Endothelial cell of umbilical vein (primary cell): ENCODE measurements around the gene ITPKA. TPM values are rescaled to one million over a fixed set of nuclear protein-coding genes. Genes with fewer than 3 reads are reported as not detected.

ENCODE experiments used
- BruUV-seq: library from RNA; stranded (reverse); fragments of 400-500 nt; replicated peaks from 2 replicates; lab custom pipeline; 2021; lab: Mats Ljungman, UMichigan
- CTCF ChIA-PET: fragments of 300-600, 350-600 bp; sonication (Branson Sonifier 250); formaldehyde crosslinking; loops from one replicate; lab custom pipeline; 2021; ENCODE audit warnings: antibody characterized with exemption, inconsistent platforms; lab: Charles Lee
- POLR2A ChIA-PET: fragments of 300-600, 350-600 bp; sonication (Branson Sonifier 250); formaldehyde crosslinking; loops from one replicate; lab custom pipeline; 2021; ENCODE audit warnings: antibody characterized with exemption, inconsistent platforms; lab: Charles Lee
- DNase-seq: peaks from one replicate; pipeline ENCODE4 v3.0.0-alpha.2; 2011; ENCODE audit warnings: low read depth, low spot score
- FAIRE-seq: peaks from 2 replicates; lab custom pipeline; 2011; peaks lifted over from hg19 to GRCh38; lab: Jason Lieb, UNC
- H2AFZ ChIP-seq: 2 replicates; pipeline ENCODE4 v1.6.0; 2012; ENCODE audit warnings: low read depth, low read length, control low read depth, inconsistent platforms
- H3K27ac ChIP-seq: 2 replicates; pipeline ENCODE4 v1.5.1; 2011; ENCODE audit warnings: low read depth, mild to moderate bottlenecking, control low read depth, low read length, moderate library complexity; ENCODE audit not compliant: insufficient read depth
- H3K27me3 ChIP-seq, 2 experiments: 2 replicates each; pipeline versions ENCODE4 v1.6.0 to v1.6.1; 2011; ENCODE audit warnings: low read length in 2 of 2, mixed read lengths in 1 of 2; ENCODE audit not compliant: control insufficient read depth in 2 of 2, insufficient read depth in 2 of 2
- H3K36me3 ChIP-seq, 2 experiments: 2 replicates in 1 of 2; 3 replicates in 1 of 2; pipeline ENCODE4 v1.5.1; 2011; ENCODE audit warnings: low read length in 2 of 2, mild to moderate bottlenecking in 1 of 2, moderate library complexity in 1 of 2; ENCODE audit not compliant: control insufficient read depth in 2 of 2, insufficient read depth in 2 of 2; ENCODE audit errors: extremely low read depth in 1 of 2
- H3K4me1 ChIP-seq: 3 replicates; pipeline ENCODE4 v1.5.1; 2011; ENCODE audit warnings: mild to moderate bottlenecking, low read length; ENCODE audit not compliant: control insufficient read depth, insufficient read depth; ENCODE audit errors: extremely low read depth
- H3K4me2 ChIP-seq: 2 replicates; pipeline ENCODE4 v1.6.1; 2011; ENCODE audit warnings: low read length, control low read depth, mixed read lengths; ENCODE audit not compliant: insufficient read depth
- H3K4me3 ChIP-seq, 3 experiments: fragments of 200-600 bp in 1 of 3; sonication (generic), shearing (Covaris generic) in 1 of 3; replicated peaks in 1 of 3; 2 replicates each; pipeline ENCODE4 v1.5.1; 2011 to 2016; ENCODE audit warnings: control low read depth in 3 of 3, low read length in 3 of 3, mild to moderate bottlenecking in 2 of 3, inconsistent platforms in 1 of 3, low read depth in 1 of 3, moderate library complexity in 1 of 3; ENCODE audit not compliant: insufficient read depth in 1 of 3
- H3K79me2 ChIP-seq: 2 replicates; pipeline ENCODE4 v1.6.0; 2012; ENCODE audit warnings: low read length, inconsistent platforms; ENCODE audit not compliant: control insufficient read depth, insufficient read depth
- H3K9ac ChIP-seq: replicated peaks from 2 replicates; pipeline ENCODE3; 2011; ENCODE audit warnings: low read length, control low read depth; ENCODE audit not compliant: insufficient read depth; ENCODE audit errors: extremely low read depth
- H3K9me1 ChIP-seq: replicated peaks from 3 replicates; pipeline ENCODE4 v1.6.0; 2011; ENCODE audit warnings: mild to moderate bottlenecking, low read length; ENCODE audit not compliant: control insufficient read depth, insufficient read depth; ENCODE audit errors: extremely low read depth
- H3K9me3 ChIP-seq: replicated peaks from 2 replicates; pipeline ENCODE4 v1.5.1; 2012; ENCODE audit warnings: low read length, inconsistent platforms; ENCODE audit not compliant: control insufficient read depth, insufficient read depth
- H4K20me1 ChIP-seq: replicated peaks from 2 replicates; pipeline ENCODE3; 2011; ENCODE audit warnings: mild to moderate bottlenecking, low read length; ENCODE audit not compliant: control insufficient read depth, insufficient read depth; ENCODE audit errors: extremely low read depth
- EZH2 ChIP-seq: IDR thresholded peaks from 2 replicates; pipeline ENCODE4 v1.6.1; 2012; ENCODE audit warnings: borderline replicate concordance, low read depth, mild to moderate bottlenecking, moderate library complexity, low read length, inconsistent platforms; ENCODE audit not compliant: severe bottlenecking
- FOS ChIP-seq: IDR thresholded peaks from 2 replicates; pipeline ENCODE4 v1.6.1; 2011; ENCODE audit warnings: mild to moderate bottlenecking, low read length, moderate library complexity, borderline replicate concordance; ENCODE audit not compliant: insufficient read depth
- GATA2 ChIP-seq: IDR thresholded peaks from 2 replicates; pipeline ENCODE4 v1.7.0; 2011; ENCODE audit warnings: low read depth, mild to moderate bottlenecking, moderate library complexity, mixed read lengths, low read length; ENCODE audit not compliant: insufficient read length, insufficient read depth
- JUN ChIP-seq: IDR thresholded peaks from 2 replicates; pipeline ENCODE4 v1.6.1; 2011; ENCODE audit warnings: borderline replicate concordance, low read depth; ENCODE audit not compliant: insufficient read length, insufficient read depth
- MYC ChIP-seq: IDR thresholded peaks from one replicate; pipeline ENCODE4 v1.6.1; 2011; ENCODE audit warnings: mild to moderate bottlenecking, low read depth, low read length
- POLR2A ChIP-seq: IDR thresholded peaks from 2 replicates; pipeline ENCODE4 v1.6.1; 2012; ENCODE audit warnings: low read depth, mild to moderate bottlenecking, control low read depth, low read length
- POLR2AphosphoS5 ChIP-seq: IDR thresholded peaks from 2 replicates; pipeline ENCODE4 v1.6.1; 2012; ENCODE audit warnings: low read depth, mild to moderate bottlenecking, control low read depth, low read length, moderate library complexity; ENCODE audit not compliant: insufficient read depth
- dilution Hi-C: fragments of 300-500 bp; cut with MboI; formaldehyde crosslinking; loops from one replicate; pipeline ENCODE4 v1.15.0; 2019; ENCODE audit warnings: low sequenced_read_pairs; ENCODE audit not compliant: extremely low pct_ligation_motif_present
- intact Hi-C: fragments of 100-400 bp; cut with micrococcal nuclease; formaldehyde crosslinking; loops from one replicate; pipeline ENCODE4 v1.10.0; 2022
- polyA plus RNA-seq, 4 experiments: library from polyadenylated mRNA; depleted of rRNA in 3 of 4; stranded (reverse) in 3 of 4; unstranded in 1 of 4; fragments of >200 nt; gene quantifications; 2 replicates each; pipeline versions ENCODE4 v1.2.1 to v1.2.3, GENCODE V29; 2011 to 2012; ENCODE audit warnings: missing spikeins in 1 of 4
- total RNA-seq: library from RNA; stranded (reverse); gene quantifications from 2 replicates; pipeline ENCODE4 v1.2.3, GENCODE V29; 2021
- TF ChIP-seq, protein P1 (sequence below), 2 donors: IDR thresholded peaks; 1 replicate in 1 of 2; 2 replicates in 1 of 2; pipeline ENCODE4 v1.5.1; 2011; ENCODE audit warnings: low read length in 2 of 2, mild to moderate bottlenecking in 2 of 2, moderate library complexity in 2 of 2, control low read depth in 1 of 2, inconsistent platforms in 1 of 2, low read depth in 1 of 2; ENCODE audit not compliant: insufficient read depth in 1 of 2; ENCODE audit errors: extremely low read depth in 1 of 2
- TF ChIP-seq, protein P2 (sequence below): IDR thresholded peaks from 2 replicates; pipeline ENCODE4 v1.6.1; 2011; ENCODE audit not compliant: insufficient read depth, insufficient read length

Gene ITPKA
- total and polyA plus RNA-seq, 2 donors (not counting 3 experiments of a cell fraction or from before 2014, with no cell fraction given): 0.14 to 0.66 TPM

DNA sequence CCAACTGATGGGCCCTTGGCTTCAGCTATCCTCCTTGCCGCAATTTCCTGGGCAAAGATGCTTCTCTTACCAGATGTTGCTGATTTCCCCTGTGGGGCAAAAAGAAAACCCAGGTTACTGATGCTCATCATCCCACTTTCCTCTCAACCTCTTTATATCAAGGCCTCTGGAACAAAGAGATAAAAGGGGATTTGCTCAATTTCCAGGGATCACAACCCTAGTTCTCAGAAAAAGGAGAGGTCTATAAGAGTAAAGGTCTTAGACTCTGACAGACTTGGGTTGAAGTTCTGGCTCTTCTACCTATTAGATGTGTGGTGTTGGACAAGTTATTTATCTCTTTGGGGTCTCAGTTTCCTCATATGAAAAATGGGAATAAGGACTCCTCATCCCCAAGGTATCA lies 41.9 kb downstream of the ITPKA start:
- Histone ChIP-seq H3K9me3 (no peaks in the 10 kb centered on the region), H3K4me1 (peaks cover 6% of the 10 kb centered on the region), H3K27ac (no peak overlapping the region), H4K20me1 (no peaks in the 10 kb centered on the region), H3K79me2 (no peaks in the 10 kb centered on the region), H3K9me1 (no peaks in the 10 kb centered on the region), H3K4me3 (no peak overlapping the region), H3K27me3 (no peaks in the 10 kb centered on the region), H3K36me3 (peaks cover 3 to 15% of the 10 kb centered on the region in 2 experiments), H3K4me2 (no peak overlapping the region), H2AFZ (no peak overlapping the region), H3K9ac (no peak overlapping the region)
- POLR2A ChIA-PET: interaction anchor here (2.2 kb wide), 1 partner anchor 8 kb away, joined by 10 read pairs; the partner anchor contains the start of gene RPAP1
- intact Hi-C loops (no loop called here), dilution Hi-C loops (no loop called here)
- CTCF ChIA-PET: no interaction called here
- no TSS peak for BruUV-seq
- no peak for FAIRE-seq
- no peak for DNase-seq
- no peak for TF ChIP-seq MYC
- TF ChIP-seq POLR2A: no peak
- no peak for TF ChIP-seq JUN
- TF ChIP-seq, protein P1, sequence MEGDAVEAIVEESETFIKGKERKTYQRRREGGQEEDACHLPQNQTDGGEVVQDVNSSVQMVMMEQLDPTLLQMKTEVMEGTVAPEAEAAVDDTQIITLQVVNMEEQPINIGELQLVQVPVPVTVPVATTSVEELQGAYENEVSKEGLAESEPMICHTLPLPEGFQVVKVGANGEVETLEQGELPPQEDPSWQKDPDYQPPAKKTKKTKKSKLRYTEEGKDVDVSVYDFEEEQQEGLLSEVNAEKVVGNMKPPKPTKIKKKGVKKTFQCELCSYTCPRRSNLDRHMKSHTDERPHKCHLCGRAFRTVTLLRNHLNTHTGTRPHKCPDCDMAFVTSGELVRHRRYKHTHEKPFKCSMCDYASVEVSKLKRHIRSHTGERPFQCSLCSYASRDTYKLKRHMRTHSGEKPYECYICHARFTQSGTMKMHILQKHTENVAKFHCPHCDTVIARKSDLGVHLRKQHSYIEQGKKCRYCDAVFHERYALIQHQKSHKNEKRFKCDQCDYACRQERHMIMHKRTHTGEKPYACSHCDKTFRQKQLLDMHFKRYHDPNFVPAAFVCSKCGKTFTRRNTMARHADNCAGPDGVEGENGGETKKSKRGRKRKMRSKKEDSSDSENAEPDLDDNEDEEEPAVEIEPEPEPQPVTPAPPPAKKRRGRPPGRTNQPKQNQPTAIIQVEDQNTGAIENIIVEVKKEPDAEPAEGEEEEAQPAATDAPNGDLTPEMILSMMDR (IDR thresholded peaks at IDR 0.05; ENCODE audit: extremely low read depth in 1 of 2, insufficient read depth in 1 of 2, low read depth in 1 of 2, low read length in 2 of 2): no peak
- TF ChIP-seq GATA2: no peak
- no peak for TF ChIP-seq EZH2
- no peak for TF ChIP-seq POLR2AphosphoS5
- TF ChIP-seq, protein P2, sequence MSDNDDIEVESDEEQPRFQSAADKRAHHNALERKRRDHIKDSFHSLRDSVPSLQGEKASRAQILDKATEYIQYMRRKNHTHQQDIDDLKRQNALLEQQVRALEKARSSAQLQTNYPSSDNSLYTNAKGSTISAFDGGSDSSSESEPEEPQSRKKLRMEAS: no peak
- TF ChIP-seq FOS: no peak
